HepG2 (cell line): ENCODE measurements around the gene CRISPLD2. TPM values are rescaled to one million over a fixed set of nuclear protein-coding genes. Genes with fewer than 3 reads are reported as not detected.

Source experiments
- EP300 ChIP-seq, 3 experiments: sonication (generic) in 1 of 3; formaldehyde crosslinking in 1 of 3; IDR thresholded peaks; 2 replicates each; pipeline versions ENCODE4 v1.5.1 to v1.6.1; 2011 to 2020; ENCODE audit warnings: low read depth in 2 of 3, low read length in 2 of 3, borderline replicate concordance in 1 of 3, improper control_type of control experiment in 1 of 3, mild to moderate bottlenecking in 1 of 3, missing genetic modification reagents in 1 of 3, moderate library complexity in 1 of 3
- ERF ChIP-seq: IDR thresholded peaks from 2 replicates; pipeline ENCODE4 v1.6.1; 2018; ENCODE audit warnings: missing biosample characterization, missing genetic modification reagents
- GATAD2A ChIP-seq: IDR thresholded peaks from 2 replicates; pipeline ENCODE4 v1.6.1; 2016
- MAFK ChIP-seq, 2 experiments: IDR thresholded peaks in 1 of 2; conservative IDR thresholded peaks in 1 of 2; 2 replicates each; pipeline ENCODE4 v1.6.1; 2011; ENCODE audit warnings: improper control_type of control experiment in 2 of 2, low read length in 2 of 2
- MLX ChIP-seq: IDR thresholded peaks from 2 replicates; pipeline ENCODE4 v1.6.1; 2016
- NFKBIZ ChIP-seq: IDR thresholded peaks from 2 replicates; pipeline ENCODE4 v1.6.1; 2018; ENCODE audit warnings: missing genetic modification reagents, missing compliant biosample characterization
- POLR2A ChIP-seq, 2 experiments: IDR thresholded peaks; 2 replicates each; pipeline ENCODE4 v1.6.1; 2011; ENCODE audit warnings: low read depth in 2 of 2, low read length in 2 of 2, mild to moderate bottlenecking in 1 of 2, moderate library complexity in 1 of 2; ENCODE audit not compliant: insufficient read depth in 1 of 2
- PTBP1 ChIP-seq: fragments of 200-400 bp; formaldehyde crosslinking; IDR thresholded peaks from 2 replicates; pipeline ENCODE4 v1.6.1; 2018; ENCODE audit warnings: low read length, low read depth; ENCODE audit not compliant: poor library complexity, severe bottlenecking
- SALL2 ChIP-seq: sonication (generic); formaldehyde crosslinking; IDR thresholded peaks from 2 replicates; pipeline ENCODE4 v1.8.1; 2023; ENCODE audit warnings: mild to moderate bottlenecking, missing genetic modification reagents, inconsistent platforms
- SKI ChIP-seq: fragments of 450-650 bp; IDR thresholded peaks from one replicate; pipeline ENCODE4 v1.6.1; 2018; ENCODE audit warnings: mild to moderate bottlenecking; ENCODE audit not compliant: partially characterized antibody
- SNAPC2 ChIP-seq: sonication (generic); formaldehyde crosslinking; IDR thresholded peaks from 2 replicates; pipeline ENCODE4 v1.8.1; 2022; ENCODE audit warnings: mild to moderate bottlenecking, missing genetic modification reagents
- TEAD2 ChIP-seq: sonication (generic); formaldehyde crosslinking; IDR thresholded peaks from 2 replicates; pipeline ENCODE4 v1.9.0; 2021; ENCODE audit warnings: missing genetic modification reagents
- ZNF121 ChIP-seq: sonication (generic); formaldehyde crosslinking; IDR thresholded peaks from 2 replicates; pipeline ENCODE4 v1.5.0; 2020; ENCODE audit warnings: mild to moderate bottlenecking, missing genetic modification reagents
- ZNF260 ChIP-seq: sonication (generic); formaldehyde crosslinking; IDR thresholded peaks from 2 replicates; pipeline ENCODE4 v1.4.0; 2020; ENCODE audit warnings: missing genetic modification reagents, low read depth, mild to moderate bottlenecking, borderline replicate concordance
- ZNF274 ChIP-seq: sonication (generic); formaldehyde crosslinking; IDR thresholded peaks from 2 replicates; pipeline ENCODE4 v1.5.1; 2020; ENCODE audit warnings: mild to moderate bottlenecking, missing genetic modification reagents
- ZNF766 ChIP-seq: sonication (generic); formaldehyde crosslinking; IDR thresholded peaks from 2 replicates; pipeline ENCODE4 v1.5.0; 2020; ENCODE audit warnings: missing genetic modification reagents, borderline replicate concordance
- ZNF883 ChIP-seq: sonication (generic); formaldehyde crosslinking; IDR thresholded peaks from 2 replicates; pipeline ENCODE4 v1.5.1; 2020; ENCODE audit warnings: mild to moderate bottlenecking, missing genetic modification reagents; ENCODE audit errors: not compliant biosample characterization
- ZSCAN22 ChIP-seq: sonication (generic); formaldehyde crosslinking; IDR thresholded peaks from 2 replicates; pipeline ENCODE4 v1.4.0; 2020; ENCODE audit warnings: mild to moderate bottlenecking, missing genetic modification reagents
- ZSCAN29 ChIP-seq: sonication (generic); formaldehyde crosslinking; conservative IDR thresholded peaks from 2 replicates; pipeline ENCODE4 v1.4.0; 2020; ENCODE audit warnings: mild to moderate bottlenecking, missing genetic modification reagents
- polyA plus RNA-seq, 8 experiments: library from polyadenylated mRNA; depleted of rRNA in 3 of 8; stranded (reverse) in 7 of 8; unstranded in 1 of 8; fragments of >200 nt; fragmentation: Illumina TruSeq in 4 of 8; extraction: Trizol in 4 of 8; gene quantifications; 2 replicates each; pipeline versions ENCODE4 v1.2.1 to v1.2.3, GENCODE V29; 2011 to 2016; ENCODE audit warnings: low read depth in 4 of 8, missing spikeins in 1 of 8, mixed read lengths in 1 of 8; ENCODE audit not compliant: insufficient read depth in 1 of 8
- total RNA-seq, 5 experiments: library from RNA; depleted of rRNA; stranded (reverse); fragments of >200 nt; fragmentation: Illumina TruSeq; extraction: Trizol; gene quantifications; 2 replicates each; pipeline ENCODE4 v1.2.3, GENCODE V29; 2016; ENCODE audit warnings: low read depth in 1 of 5
- TF ChIP-seq, protein P1 (sequence below), 2 experiments: IDR thresholded peaks; 2 replicates each; pipeline ENCODE4 v1.6.1; 2011 to 2012; ENCODE audit warnings: low read length in 2 of 2, borderline replicate concordance in 1 of 2, low read depth in 1 of 2, mild to moderate bottlenecking in 1 of 2, moderate library complexity in 1 of 2
- TF ChIP-seq, protein P2 (sequence below): sonication (generic); formaldehyde crosslinking; IDR thresholded peaks from 2 replicates; pipeline ENCODE4 v1.8.0; 2023; ENCODE audit warnings: mild to moderate bottlenecking, missing genetic modification reagents
- TF ChIP-seq, protein P3 (sequence below): sonication (generic); formaldehyde crosslinking; IDR thresholded peaks from 2 replicates; pipeline ENCODE4 v1.5.1; 2020; ENCODE audit warnings: missing genetic modification reagents, mild to moderate bottlenecking, borderline replicate concordance

Gene CRISPLD2
- total and polyA plus RNA-seq, 2 of the 13 experiments (the other 11 are each of a cell fraction or from before 2014, with no cell fraction given), result 0.04 to 0.31 TPM

DNA sequence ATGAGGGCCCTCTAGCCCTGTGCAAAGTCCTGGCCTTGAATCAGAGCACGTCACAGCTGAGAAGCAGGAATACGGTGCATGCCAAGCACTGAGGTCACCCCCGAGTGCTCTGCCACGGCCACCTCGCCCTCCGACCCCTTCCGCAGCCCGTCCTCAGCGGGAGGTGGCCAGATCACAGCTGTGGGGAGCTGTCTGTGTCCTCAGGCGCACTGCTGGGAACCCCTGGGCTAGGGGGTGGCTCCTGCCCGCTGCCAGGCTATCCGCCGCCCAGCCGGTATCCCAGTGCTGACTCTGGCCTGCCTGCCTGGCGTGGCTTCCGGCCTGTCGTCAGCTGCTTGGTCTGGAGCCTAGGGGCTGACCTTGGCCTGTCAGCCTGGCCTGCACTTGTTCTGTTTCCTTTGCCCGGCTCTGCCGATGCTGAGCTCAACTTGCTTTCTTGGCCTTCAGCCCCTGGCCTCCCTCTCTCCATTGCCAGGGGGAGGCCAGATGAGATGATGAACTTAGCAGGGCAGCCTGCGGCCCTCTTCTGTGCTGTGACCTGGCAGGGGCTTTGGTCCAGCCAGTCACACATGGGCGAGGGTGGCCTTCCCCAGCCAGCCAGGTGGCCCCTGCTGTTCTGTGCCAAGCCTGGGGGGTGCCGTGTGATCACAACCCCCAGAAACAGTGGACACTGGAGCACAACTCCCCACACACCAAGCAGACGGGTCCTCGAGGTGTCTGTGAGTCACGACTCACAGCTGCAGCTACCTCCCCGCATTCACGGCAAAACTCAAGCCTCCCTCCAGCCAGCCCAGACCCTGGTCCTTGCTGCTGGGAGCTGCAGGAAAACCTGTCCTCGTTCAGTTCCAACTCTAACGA lies 114.2 kb downstream of the CRISPLD2 start (continued):
- TF ChIP-seq ZNF883, result peak; percentile 88
- 0 out of 2 replicates have a peak, but pooled peaks have one; percentile 38 for TF ChIP-seq NFKBIZ (CRISPR knock-in tag)
- TF ChIP-seq PTBP1, result no peak
- no peak for TF ChIP-seq ZSCAN22 (CRISPR knock-in tag)
- TF ChIP-seq ZNF260 (CRISPR knock-in tag), result no peak
- TF ChIP-seq GATAD2A (CRISPR knock-in tag), result peak; percentile 81
- TF ChIP-seq, protein P1, sequence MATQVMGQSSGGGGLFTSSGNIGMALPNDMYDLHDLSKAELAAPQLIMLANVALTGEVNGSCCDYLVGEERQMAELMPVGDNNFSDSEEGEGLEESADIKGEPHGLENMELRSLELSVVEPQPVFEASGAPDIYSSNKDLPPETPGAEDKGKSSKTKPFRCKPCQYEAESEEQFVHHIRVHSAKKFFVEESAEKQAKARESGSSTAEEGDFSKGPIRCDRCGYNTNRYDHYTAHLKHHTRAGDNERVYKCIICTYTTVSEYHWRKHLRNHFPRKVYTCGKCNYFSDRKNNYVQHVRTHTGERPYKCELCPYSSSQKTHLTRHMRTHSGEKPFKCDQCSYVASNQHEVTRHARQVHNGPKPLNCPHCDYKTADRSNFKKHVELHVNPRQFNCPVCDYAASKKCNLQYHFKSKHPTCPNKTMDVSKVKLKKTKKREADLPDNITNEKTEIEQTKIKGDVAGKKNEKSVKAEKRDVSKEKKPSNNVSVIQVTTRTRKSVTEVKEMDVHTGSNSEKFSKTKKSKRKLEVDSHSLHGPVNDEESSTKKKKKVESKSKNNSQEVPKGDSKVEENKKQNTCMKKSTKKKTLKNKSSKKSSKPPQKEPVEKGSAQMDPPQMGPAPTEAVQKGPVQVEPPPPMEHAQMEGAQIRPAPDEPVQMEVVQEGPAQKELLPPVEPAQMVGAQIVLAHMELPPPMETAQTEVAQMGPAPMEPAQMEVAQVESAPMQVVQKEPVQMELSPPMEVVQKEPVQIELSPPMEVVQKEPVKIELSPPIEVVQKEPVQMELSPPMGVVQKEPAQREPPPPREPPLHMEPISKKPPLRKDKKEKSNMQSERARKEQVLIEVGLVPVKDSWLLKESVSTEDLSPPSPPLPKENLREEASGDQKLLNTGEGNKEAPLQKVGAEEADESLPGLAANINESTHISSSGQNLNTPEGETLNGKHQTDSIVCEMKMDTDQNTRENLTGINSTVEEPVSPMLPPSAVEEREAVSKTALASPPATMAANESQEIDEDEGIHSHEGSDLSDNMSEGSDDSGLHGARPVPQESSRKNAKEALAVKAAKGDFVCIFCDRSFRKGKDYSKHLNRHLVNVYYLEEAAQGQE (IDR thresholded peaks at IDR 0.05; ENCODE audit: borderline replicate concordance in 1 of 2, low read depth in 1 of 2, low read length in 2 of 2), result no peak
- peak; percentile 79; the same call in 1 of the 2 replicates for TF ChIP-seq ZNF766 (CRISPR knock-in tag)
- no peak for TF ChIP-seq EP300 (IDR thresholded peaks at IDR 0.05; ENCODE audit: low read depth in 2 of 2, low read length in 2 of 2)
- TF ChIP-seq EP300 (CRISPR knock-in tag; IDR thresholded peaks at IDR 0.05; ENCODE audit: borderline replicate concordance), result no peak
- peak; percentile 64; the same call in 1 of the 2 replicates for TF ChIP-seq ZNF274 (CRISPR knock-in tag)
- no peak for TF ChIP-seq POLR2A (IDR thresholded peaks at IDR 0.05; ENCODE audit: insufficient read depth in 1 of 2, low read depth in 2 of 2, low read length in 2 of 2)
- peak; percentile 44; the same call in 1 of the 2 replicates for TF ChIP-seq MLX (CRISPR knock-in tag)
- peak; percentile 81 for TF ChIP-seq ERF (CRISPR knock-in tag)
- no peak for TF ChIP-seq TEAD2 (CRISPR knock-in tag)
- TF ChIP-seq SNAPC2 (CRISPR knock-in tag), result 0 out of 2 replicates have a peak, but pooled peaks have one; percentile 39
- no peak for TF ChIP-seq SKI
- TF ChIP-seq, protein P2, sequence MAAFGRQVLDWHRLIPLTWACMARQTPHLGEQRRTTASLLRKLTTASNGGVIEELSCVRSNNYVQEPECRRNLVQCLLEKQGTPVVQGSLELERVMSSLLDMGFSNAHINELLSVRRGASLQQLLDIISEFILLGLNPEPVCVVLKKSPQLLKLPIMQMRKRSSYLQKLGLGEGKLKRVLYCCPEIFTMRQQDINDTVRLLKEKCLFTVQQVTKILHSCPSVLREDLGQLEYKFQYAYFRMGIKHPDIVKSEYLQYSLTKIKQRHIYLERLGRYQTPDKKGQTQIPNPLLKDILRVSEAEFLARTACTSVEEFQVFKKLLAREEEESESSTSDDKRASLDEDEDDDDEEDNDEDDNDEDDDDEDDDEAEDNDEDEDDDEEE, result no peak
- TF ChIP-seq MAFK (conservative IDR thresholded peaks at IDR 0.05 in 1 of 2, IDR thresholded peaks at IDR 0.05 in 1 of 2; ENCODE audit: low read length in 2 of 2), result 0 out of 4 replicates have a peak, but pooled peaks of 1 of the 2 experiments have one; percentile 0
- TF ChIP-seq ZNF121 (CRISPR knock-in tag), result no peak
- TF ChIP-seq, protein P3, sequence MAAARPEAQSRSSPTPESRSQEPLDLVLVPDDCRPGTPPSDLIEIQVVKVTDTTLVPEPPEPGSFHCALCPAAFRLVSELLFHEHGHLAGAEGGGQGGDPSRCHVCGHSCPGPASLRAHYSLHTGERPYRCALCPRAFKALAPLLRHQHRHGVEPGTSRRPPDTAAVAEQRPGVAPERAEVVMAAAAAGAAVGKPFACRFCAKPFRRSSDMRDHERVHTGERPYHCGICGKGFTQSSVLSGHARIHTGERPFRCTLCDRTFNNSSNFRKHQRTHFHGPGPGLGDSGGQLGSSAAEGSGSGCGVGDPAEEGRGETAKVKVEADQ (CRISPR knock-in tag), result 0 out of 2 replicates have a peak, but pooled peaks have one; percentile 63
- TF ChIP-seq SALL2 (CRISPR knock-in tag), result 0 out of 2 replicates have a peak, but pooled peaks have one; percentile 53
- no peak for TF ChIP-seq ZSCAN29 (CRISPR knock-in tag)
